ENCODE measurements around the gene RHD.
"Not testable (repeated sequence)": the region's sequence is repeated elsewhere in the genome, so short reads cannot be mapped to it uniquely, and the experiment has no call there.

Gene RHD

DNA sequence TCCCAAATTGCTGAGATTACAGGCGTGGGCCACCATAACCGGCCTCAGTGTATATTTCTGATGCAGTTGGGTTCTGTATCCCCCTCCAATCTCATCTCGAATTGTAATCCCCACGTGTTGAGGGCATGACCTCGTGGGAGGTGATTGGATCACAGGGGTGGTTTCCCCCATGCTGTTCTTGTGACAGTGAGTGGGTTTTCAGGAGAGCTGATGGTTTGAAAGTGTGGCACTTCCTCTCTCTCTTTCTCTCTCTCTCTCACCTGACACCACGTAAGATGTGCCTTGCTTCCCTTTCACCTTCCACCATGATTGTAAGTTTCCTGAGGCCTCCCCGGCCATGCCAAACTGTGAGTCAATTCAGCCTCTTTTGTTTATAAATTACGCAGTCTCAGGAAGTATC is 24.2 kb downstream of the RHD start:
- not testable (repeated sequence) for H3K27ac ChIP-seq; DNase-seq (ENCODE audit: low read depth, low spot score)

DNA sequence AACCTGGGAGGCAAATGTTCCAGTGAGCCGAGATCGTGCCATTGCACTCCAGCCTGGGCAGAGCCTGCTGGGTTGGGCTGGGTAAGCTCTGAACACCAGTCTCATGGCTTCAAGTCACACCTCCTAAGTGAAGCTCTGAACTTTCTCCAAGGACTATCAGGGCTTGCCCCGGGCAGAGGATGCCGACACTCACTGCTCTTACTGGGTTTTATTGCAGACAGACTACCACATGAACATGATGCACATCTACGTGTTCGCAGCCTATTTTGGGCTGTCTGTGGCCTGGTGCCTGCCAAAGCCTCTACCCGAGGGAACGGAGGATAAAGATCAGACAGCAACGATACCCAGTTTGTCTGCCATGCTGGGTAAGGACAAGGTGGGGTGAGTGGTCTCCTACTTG is 28.4 kb downstream of the RHD start:
- DNase-seq (ENCODE audit: low read depth, low spot score); H3K27ac ChIP-seq: not testable (repeated sequence)

DNA sequence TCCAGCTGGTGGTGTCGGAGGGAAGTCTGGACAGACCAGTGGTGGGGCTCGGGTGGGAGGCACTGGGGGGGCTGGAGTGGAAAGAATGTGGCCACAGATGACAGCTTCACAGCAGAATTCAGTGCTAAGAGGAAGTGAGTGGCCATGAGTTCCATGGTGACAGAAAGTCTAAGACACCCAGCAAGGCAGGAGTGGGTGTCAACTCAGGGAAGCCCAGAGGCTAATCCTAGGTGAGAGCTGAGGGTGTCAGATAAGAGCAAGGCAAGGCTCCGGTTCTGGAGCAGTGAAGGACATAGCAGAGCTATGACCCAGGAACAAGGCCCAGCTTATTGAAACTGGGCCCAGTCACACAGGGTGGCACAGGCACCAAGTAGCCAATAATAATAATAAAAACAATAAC is 30.0 kb downstream of the RHD start:
- not testable (repeated sequence) for H3K27ac ChIP-seq; DNase-seq (ENCODE audit: low read depth, low spot score)

- not testable (repeated sequence) for DNase-seq (ENCODE audit: low read depth, low spot score); H3K27ac ChIP-seq
Observed at GRCh38 chr1:25304936-25305335, 32.6 kb downstream of the RHD start.

DNA sequence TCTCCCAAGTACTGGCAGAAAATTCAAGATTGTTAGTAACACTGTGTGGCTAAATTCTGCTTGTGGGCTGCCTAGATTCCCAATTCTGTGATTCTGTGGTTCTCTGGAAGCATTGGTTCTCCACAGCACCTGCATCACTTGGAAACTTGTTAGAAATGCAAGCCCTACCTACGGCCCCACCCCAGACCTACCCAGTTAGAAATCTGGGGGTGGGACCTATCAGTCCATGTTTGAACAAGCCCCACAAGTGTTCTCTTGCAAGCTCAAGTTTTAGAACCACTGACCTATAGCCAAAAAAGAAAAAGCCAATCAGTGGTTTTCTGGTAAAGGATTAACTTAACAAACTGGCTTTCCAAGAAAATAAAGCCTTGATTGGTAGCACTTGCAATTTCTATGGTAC is 35.9 kb downstream of the RHD start:
- not testable (repeated sequence) for DNase-seq (ENCODE audit: low read depth, low spot score); H3K27ac ChIP-seq

GRCh38 chr1:25309085-25309484 is 36.8 kb downstream of the RHD start:
- H3K27ac ChIP-seq; DNase-seq (ENCODE audit: low read depth, low spot score): not testable (repeated sequence)

DNA sequence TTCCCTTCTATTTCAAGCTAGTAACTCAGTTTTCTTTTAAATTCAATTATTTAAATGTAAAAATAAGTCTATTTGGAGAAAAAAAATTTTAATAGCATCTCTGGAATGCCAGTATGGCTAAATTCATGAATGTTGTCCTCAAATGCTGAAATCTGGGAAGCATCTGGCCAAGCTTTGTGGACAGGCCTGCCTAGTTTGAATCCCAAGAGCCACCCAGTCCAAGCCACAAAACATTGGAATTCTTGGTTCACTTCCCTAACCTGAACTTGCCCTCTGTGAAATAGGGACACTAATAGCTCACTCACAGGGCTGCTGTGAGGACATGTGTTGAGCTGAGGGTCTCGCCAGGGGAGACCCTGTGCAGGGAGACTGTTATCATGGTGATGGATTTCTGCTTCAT is 37.2 kb downstream of the RHD start:
- not testable (repeated sequence) for DNase-seq (ENCODE audit: low read depth, low spot score); H3K27ac ChIP-seq

DNA sequence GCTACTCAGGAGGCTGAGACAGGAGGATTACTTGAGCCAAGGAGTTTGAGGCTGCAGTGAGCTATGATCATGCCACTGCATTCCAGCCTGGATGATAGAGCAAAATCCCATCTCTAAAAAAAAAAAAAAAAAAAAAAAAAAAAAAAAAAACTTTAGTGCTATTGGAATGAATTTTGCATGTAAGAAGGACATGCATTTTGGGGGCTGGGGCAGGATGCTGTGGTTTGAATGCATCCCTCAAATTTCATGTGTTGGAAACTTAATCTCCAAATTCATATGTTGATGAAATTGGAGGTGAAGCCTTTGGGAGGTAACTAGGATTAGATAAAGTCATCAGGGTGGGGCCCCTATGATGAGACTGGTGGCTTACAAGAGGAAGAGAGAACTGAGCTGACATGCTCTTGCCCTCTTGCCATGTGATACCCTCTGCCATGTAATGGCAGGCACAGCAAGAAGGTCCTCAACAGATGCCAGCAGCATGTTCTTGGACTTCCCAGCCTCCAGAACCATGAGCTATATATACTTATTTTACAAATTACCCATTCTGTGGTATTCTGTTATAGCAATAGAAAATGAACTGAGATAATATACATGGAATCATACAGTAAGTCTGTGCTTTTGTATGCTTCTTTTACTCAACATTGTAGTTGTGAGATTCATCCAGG is 40.6 kb downstream of the RHD start:
- H3K27ac ChIP-seq; DNase-seq (ENCODE audit: low read depth, low spot score): not testable (repeated sequence)

DNA sequence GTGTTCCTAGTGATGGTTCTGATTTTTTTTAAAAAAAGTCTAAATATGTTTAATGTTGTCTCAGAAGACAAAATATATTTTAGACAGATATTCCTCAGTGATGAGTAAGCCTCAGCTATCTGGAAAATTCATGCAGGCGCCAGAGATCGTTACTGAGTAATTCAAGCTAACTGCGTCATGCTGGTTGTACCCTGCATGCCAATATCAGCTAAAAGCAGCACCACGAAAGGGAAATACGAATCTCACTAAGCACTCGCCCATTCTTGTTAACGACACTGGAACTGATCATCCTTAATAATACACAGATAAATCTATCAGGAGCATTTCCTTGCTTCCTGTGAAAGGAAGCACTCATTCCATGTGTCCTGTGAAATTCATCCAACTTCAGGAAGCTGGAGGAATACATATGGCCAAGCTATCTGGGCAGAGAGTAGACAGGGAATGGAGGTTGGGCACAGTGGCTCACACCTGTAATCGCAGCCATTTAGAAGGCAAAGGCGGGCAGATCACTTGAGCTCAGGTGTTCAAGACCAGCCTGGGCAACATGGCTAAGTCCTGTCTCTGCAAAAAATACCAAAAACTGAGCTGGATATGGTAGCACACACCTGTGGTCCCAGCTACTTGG is 48.1 kb downstream of the RHD start:
- H3K27ac ChIP-seq; DNase-seq (ENCODE audit: low read depth, low spot score): not testable (repeated sequence)

DNA sequence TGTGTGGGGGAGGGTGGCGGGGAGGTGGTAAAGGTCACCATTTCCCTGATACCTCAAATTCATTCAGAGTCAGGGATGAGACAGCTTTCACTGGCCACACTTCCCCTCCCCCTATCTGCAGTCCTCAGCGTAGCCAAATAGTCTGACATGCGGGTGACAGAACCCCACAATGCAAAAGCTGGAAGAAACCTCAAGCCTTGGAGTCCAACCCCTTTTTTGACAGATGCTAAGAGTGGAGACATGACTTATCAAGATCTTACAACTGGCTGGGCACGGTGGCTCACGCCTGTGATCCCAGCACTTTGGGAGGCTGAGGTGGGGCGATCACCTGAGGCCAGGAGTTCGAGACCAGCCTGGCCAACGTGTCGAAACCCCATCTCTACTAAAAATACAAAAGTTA is 49.8 kb downstream of the RHD start:
- DNase-seq (ENCODE audit: low read depth, low spot score); H3K27ac ChIP-seq: not testable (repeated sequence)

GRCh38 chr1:25324407-25324806 is 52.1 kb downstream of the RHD start:
- not testable (repeated sequence) for H3K27ac ChIP-seq; DNase-seq (ENCODE audit: low read depth, low spot score)

DNA sequence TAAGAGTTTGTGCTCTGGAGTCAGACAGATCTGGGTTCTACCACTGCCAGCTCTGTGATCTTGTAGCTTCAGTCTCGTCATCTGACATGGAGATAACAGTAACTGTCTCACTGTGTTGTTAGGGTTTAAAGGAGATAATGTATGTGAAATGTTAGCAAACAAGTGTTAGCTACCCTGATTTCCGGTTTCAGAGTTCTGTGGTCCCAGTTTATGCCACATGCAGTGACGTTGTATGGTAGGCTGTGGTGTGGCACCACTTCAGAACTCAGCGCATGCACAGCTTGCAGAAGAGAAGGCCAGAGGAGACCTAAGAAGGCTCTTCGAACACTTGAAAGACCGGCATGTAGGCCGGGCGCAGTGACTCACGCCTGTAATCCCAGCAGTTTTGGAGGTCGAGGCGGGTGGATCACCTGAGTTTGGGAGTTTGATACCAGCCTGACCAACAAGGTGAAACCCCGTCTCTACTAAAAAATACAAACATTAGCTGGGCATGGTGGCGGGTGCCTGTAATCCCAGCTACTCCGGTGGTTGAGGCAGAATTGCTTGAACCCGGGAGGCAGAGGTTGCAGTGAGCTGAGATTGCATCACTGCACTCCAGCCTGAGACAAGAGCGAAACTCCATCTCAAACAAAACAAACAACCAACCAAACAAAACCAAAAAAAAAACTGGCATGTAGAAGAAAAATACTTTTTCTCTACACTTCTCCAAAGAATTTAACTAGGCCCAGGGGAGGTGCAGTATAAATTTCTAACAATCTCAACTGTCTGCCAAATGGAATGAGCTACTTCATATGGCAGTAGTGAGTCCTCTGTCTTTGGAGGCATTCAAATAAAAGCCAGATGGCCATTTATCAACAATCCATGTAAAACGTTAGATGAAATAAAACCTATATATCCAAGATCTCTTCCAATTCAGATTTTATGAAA is 55.8 kb downstream of the RHD start:
- not testable (repeated sequence) for DNase-seq (ENCODE audit: low read depth, low spot score); H3K27ac ChIP-seq

- DNase-seq (ENCODE audit: low read depth, low spot score); H3K27ac ChIP-seq: not testable (repeated sequence)
Observed at GRCh38 chr1:25328791-25329185, 56.5 kb downstream of the RHD start.

DNA sequence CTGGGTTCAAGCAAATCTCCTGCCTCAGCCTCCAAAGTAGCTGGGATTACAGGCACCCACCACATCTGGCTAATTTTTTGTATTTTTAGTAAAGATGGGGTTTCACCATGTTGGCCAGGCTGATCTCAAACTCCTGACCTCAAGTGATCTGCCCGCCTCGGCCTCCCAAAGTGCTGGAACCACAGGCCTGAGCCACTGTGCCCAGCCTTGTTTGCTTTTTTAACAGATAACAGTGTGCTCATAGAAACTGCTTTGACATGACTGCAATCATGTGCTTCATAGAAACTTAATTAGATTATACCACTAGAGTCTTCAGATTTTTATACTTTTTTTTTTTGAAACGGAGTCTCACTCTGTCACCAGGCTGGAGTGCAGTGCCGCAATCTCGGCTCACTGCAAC is 57.0 kb downstream of the RHD start:
- DNase-seq (ENCODE audit: low read depth, low spot score); H3K27ac ChIP-seq: not testable (repeated sequence)

- peak; percentile 5 for DNase-seq (ENCODE audit: low read depth, low spot score)
- peak overlapping the region; percentile 28 for H3K27ac ChIP-seq
Observed at GRCh38 chr1:25329950-25330349, 57.6 kb downstream of the RHD start.

- not testable (repeated sequence) for DNase-seq (ENCODE audit: low read depth, low spot score); H3K27ac ChIP-seq
Observed at GRCh38 chr1:25336922-25337354, 64.6 kb downstream of the RHD start.

GRCh38 chr1:25337483-25338187 is 65.3 kb downstream of the RHD start:
- H3K27ac ChIP-seq = peak overlapping the region; percentile 96
- DNase-seq (ENCODE audit: low read depth, low spot score) = not testable (repeated sequence)

GRCh38 chr1:25338188-25338981 is 66.1 kb downstream of the RHD start, which contains the start of gene TMEM50A:
Gene TMEM50A, plus strand, starts transcription at chr1:25338334. Its CDS starts 2,153 bp downstream, at chr1:25340487.
- DNase-seq (ENCODE audit: low read depth, low spot score) = peak; percentile 27
- H3K27ac ChIP-seq = peak within 1 kb of the TSS; percentile 96

DNA sequence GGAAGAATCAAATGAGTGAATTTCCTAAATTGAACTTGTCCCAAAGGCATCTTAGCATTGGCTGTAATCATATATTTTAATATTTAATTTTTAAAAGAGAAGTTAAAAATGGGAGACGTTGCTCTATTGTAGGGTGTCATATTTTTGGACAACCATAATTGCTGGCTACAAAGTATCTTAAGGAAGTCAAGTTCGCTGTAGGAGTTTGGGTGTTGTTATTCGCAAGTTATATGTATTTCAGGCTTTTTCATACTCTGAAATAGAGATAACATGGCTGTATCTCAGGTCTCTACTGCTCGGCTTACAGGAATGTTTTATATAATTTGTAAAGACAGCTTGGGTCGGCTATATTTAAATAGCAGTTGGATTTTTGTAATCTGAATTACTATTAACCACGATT is 66.7 kb downstream of the RHD start:
- DNase-seq (ENCODE audit: low read depth, low spot score) = no peak
- H3K27ac ChIP-seq = peak overlapping the region; percentile 96

Data from epithelial cell of prostate (primary cell).